Amygdala (tissue), 56 donors: Measurements from ENCODE around the gene PSMD12.
"Not testable (repeated sequence)": the region's sequence is repeated elsewhere in the genome, so short reads cannot be mapped to it uniquely, and the experiment has no call there.

Source experiments
- DNase-seq, 56 donors: peaks; one replicate each; lab custom pipeline; 2025; lab: John Stamatoyannopoulos, UW

Gene PSMD12

DNA sequence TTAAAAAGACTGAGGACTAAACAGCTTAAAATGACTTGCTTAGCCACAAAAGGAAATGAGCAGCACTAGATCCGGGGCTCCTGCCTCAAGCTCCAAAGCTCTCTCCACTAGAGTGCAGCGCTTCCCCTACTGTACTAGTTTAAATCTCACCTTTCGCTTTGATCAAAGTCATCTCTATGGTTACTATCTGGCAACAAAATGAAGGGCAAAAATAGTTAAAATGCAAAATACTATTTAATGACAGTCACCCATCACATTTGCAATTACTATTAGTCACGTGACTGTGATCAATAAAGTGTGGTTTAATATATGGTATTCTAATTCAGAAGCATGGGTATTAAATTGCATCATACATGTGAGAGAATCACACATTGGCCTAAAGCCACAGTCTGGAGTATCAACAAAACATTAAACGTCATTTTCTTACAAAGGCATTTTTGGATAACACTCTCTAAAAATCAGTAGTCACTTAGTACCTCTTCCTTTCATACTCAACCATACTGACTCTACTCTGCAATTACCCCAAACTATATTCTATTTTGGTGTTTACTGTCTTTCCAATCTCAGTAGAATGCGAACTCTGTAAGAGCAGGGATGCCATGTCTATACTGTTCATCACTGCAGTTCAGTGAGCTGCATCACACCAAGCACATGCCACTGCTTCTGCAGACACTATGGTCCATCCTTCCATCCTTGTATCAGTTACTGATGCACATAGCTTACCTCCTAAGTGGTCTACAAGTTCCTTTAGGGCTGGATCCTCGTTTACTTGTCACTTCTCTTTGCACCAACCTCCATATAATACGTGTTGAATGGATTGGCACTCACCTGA, 6.2 kb downstream of the PSMD12 start:
- no peak for DNase-seq

DNA sequence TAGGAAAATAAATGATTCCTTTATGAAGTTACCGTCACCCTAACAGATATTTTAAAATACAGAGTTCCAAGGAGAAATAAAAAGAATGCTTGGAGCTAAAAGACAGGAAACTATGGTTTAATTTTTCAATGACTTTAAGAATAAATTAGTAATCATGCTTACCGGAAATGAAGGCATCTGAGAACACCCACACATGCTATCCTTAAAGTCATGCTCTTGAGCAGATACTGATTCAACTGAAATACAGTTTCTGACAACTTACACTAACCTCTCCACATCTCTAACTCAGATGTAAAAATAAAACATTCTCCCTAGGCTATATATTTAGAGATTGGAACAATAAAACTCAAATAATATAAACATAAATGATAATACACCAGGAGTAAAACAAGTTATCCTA, 7.8 kb downstream of the PSMD12 start:
- no peak for DNase-seq

DNA sequence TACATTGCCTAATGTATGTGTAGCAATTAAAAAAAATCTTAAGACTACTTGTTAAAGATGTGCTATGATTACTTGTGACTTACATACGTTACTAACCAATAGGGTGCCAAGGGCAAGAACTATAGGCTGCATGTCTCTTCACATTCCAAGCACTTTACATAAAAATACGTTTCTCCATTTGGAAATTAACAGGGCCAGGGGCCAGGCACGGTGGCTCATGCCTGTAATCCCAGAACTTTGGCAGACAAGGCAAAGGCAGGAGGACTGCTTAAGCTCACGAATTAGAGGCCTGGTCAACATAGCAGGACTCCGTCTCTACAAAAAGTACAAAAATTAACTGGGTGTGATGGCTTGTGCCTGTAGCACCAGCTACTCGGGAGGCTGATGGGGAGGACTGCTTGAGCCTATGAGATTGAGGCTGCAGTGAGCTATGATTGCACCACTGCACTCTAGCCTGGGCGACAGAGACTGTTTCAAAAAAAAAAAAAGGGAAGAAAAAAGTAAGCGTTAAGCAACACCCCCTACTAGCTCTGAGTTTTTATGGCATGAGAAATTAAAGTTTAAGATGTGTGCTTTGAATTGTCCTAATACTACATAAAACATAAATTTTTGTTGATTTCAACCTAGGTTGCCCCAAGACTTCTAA, 12.3 kb downstream of the PSMD12 start:
- DNase-seq: no peak

DNA sequence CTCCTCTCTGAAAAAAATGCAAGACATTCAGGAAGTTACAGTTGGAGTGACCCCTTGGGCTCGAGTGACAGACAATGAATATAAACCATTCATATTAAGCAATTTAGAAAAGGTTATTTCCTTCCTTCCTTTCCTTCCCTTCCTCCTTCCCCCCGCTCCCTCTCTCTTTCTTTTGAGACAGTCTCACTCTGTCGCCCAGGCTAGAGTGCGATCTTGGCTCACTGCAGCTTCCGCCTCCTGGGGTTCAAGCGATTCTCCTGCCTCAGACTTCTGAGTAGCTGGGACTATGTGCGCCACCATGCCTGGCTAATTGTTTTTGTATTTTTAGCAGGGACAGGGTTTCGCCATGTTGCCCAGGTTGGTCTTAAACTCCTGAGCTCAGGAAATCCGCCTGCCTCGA, 13.2 kb downstream of the PSMD12 start:
- DNase-seq: no peak

DNA sequence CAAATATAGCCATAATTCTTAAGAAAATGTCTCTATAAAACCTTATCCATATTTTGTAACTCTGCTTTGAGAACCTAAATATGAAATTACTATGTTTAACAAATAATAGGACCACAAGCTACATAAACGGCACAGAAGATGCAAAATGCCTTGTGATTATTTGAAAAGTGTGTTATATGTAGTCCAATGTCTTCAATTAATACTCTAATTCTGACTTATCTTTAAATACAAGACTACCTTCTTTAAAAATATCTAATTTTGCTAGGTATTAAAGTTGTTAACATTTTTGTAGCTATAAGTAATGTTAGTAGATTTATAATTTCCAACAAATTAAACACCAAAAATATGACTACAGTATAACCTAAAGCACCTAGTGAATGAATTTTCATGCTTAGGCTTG, 17.0 kb downstream of the PSMD12 start:
- DNase-seq: no peak

DNA sequence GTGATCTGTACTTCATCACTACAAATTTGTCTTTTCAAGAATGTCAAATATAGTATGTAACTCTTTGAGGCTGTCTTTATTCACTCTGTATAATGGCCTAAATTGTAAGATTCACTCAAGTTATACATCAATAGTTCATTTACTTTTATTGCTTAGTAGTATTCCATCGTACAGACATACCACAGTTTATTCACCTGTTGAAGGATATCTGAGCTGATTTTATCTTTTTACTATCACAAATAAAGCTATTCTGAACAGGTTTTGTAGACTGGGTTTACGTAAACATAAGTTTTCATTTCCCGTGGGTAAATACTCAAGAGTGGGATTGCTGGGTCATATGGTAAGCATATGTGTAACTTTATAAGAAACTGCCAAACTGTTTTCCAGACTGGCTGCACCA, 18.6 kb downstream of the PSMD12 start:
- DNase-seq: no peak

DNA sequence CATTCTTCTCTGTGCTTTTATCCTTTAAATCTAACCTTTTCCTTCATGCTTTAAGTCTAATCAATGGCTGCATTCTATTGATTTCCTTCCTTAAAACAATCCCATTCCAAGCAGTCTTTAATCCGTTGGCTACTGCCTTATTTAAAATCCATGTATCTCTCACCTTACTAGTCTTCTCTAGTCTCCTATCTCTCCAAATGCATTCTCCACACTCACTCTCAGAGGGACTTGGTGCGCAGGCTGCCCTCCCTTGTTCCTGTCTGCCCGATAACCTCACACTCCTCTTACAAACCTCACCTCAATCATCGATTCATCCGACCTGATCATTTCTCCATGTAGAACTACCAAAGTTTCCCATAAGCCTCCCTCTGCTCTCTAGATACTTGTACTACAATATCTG, 23.1 kb downstream of the PSMD12 start:
- DNase-seq: no peak

DNA sequence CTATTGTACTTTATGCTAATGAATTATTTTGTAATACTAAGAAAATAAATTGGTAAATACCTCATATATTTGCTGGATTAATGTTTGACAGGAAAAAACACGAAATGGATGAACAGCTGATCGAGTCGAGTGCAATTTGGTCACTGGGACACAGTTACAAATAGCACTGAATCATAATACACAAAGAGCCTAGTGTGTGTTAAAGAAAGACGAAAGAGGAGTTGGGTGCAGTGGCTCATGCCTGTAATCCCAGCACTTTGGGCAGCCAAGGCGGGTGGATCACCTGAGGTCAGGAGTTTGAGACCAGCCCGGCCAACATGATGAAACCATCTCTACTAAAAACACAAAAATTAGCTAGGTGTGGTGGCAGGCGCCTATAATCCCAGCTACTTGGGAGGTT, 28.0 kb downstream of the PSMD12 start:
- DNase-seq: not testable (repeated sequence)

DNA sequence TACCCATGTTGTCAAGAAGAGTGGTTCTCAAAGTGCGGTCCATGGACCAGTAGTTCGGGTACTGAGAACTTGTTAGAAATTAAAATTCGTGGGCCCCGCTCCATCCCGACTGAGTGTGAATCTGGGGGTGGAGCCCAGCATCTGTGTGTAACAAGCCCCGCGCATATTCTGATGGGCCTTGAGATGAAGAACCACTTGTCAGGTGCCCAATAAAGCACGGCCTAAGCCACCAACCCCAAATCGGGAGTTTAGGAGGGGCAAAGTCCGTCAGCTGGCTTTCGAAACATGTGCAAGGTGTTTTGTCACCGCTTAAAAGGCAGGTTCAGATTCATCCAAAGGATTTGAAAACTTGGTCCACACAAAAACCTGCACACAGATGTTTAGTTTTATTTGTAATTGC, 29.5 kb downstream of the PSMD12 start:
- no peak for DNase-seq

DNA sequence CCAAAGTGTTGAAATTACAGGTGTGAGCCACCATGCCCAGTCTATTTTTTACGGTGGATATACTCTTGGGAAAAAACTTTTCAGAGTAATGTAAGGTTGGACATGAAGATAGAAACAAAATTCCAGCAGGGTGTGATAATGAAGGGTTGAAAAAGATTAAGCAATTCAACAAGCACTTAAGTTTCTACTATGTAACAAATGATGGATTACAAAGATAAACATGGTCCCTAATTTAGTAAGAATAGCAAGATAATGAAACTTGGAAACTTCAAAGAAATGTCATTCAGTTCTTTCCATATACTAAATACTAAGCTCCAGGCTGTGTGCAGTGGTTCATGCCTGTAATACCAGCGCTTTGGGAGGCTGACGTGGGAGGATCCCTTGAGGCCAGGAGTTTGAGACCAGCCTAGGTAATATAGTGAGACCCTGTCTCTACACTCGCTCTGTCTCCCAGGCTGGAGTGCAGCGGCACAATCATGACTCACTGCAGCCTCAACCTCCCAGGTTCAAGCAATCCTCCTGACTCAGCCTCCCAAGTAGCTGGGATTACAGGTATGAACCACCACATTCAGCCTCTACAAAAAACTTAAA, 31.0 kb downstream of the PSMD12 start:
- DNase-seq: no peak

DNA sequence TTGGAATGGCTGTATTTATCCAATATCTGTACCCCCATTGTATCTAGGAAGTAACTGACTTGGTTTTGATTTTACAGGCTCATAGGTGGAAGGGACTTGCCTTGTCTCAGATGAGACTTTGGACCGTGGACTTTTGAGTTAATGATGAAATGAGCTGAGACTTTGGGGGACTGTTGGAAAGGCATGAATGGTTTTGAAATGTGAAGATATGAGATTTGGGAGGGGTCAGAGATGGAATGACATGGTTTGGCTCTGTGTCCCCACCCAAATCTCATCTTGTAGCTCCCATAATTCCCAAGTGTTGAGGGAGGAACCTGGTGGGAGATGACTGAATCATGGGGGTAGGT, 34.2 kb downstream of the PSMD12 start:
- not testable (repeated sequence) for DNase-seq

DNA sequence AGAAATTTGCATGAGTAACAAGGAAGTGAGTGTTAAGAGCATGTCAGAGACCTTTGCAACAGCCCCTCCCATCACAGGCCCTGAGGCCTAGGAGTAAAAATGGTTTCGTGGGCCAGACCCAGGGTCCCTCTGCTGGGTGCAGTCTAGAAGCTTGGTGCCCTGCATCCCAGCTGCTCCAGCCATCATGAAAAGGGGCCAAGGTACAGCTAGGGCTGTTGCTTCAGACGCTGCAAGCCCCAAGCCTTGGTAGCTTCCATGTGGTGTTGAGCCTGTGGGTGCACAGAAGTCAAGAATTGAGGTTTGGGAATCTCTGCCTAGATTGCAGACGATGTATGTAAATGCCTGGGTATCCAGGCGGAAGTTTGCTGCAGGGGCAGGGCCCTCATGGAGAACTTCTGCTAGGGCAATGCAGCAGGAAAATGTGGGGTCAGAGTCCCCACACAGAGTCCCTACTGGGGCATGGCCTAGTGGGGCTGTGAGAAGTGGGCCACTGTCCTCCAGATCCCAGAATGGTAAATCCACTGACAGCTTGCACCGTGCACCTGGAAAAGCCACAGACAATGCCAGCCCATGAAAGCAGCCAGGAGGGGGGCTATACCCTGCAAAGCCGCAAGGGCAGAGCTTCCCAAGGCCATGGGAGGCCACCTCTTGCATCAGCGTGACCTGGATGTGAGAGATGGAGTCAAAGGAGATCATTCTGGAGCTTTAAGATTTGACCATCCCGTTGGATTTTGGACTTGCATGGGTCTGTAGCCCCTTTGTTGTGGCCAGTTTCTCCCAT, 34.8 kb downstream of the PSMD12 start:
- not testable (repeated sequence) for DNase-seq

DNA sequence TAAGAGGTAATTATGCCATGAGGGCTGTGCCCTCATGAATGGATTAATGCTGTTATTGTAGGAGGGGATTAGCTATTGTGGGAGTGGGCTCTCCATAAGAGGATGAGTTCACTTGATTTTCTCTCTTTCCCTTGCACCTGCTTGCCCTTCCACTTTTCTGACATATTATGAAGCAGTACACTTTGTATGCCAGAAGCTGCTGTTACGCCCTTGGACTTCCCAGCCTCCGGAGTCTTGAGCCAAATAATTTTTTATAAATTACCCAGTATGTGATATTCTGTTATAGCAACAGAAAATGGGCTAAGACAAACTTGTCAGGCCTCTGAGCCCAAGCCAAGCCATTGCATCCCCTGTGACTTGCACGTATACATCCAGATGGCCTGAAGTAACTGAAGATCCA, 38.4 kb downstream of the PSMD12 start:
- no peak for DNase-seq

DNA sequence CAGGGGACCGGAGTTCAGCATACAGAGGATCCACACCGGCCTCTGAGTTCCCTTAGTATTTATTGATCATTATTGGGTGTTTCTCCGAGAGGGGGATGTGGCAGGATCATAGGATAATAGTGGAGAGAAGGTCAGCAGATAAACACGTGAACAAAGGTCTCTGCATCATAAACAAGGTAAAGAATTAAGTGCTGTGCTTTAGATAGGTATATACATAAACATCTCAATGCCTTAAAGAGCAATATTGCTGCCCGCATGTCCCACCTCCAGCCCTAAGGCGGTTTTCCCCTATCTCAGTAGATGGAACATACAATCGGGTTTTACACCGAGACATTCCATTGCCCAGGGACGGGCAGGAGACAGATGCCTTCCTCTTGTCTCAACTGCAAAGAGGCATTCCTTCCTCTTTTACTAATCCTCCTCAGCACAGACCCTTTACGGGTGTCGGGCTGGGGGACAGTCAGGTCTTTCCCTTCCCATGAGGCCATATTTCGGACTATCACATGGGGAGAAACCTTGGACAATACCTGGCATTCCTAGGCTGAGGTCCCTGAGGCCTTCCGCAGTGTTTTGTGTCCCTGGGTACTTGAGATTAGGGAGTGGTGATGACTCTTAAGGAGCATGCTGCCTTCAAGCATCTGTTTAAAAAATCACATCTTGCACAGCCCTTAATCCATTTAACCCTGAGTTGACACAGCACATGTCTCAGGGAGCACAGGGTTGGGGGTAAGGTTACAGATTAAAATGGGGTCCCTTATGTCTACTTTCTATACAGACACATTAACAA, 39.2 kb downstream of the PSMD12 start:
- DNase-seq: not testable (repeated sequence)

DNA sequence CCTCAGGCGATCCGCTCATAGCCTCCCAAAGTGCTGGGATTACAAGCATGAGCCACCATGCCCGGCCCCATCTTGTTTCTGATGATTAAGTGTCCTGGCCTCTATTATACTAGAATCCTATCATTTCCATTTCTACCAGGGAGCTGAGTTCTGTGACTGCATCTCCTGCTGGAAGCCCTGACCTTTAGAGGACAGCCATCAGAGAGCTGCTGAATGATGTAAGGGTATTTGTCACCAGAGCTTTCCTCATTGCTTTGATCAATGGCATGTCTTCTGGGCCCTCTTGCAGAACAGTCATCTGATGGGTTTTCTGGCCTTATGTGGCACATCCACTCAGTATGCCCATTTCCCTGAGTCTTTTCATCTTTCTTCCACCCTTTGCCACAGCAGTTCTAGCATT, 39.9 kb downstream of the PSMD12 start:
- no peak for DNase-seq

DNA sequence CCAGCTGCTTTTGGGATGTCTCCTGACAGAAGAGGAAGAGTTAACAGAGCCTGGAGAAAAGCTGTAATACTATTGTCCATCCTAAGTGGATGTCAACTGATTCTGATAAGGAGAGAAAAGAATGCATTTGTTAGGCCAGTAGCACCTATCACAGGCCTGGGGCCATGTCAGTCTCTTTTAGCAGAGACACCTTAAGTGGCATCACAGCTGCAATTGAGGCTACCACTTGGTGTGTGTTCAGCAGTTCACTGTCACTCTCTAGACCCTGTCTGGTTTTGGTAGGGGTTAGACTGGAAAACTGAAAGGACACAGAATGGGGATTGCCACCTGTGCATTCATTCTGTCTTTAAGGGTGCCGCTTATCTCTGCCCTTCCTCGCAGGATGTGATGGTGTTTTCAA, 42.0 kb downstream of the PSMD12 start:
- no peak for DNase-seq

DNA sequence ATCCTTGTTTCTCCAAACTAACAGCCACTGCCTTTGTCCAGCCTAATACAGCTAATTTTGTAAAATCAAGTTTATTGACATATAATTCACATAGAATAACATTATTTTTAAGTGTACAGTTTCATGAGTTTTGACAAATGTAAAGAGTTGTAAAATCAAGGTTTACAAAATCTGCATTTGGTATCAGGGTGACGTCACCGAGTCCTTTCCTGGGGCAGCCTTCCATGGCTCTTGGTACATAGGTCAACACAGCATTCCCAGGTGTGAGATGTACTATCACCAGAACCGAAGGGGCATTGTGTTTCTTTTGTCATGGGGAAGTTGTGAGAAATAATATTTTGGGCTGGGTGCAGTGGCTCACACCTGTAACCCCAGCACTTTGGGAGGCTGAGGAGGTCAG, 42.9 kb downstream of the PSMD12 start:
- no peak for DNase-seq

DNA sequence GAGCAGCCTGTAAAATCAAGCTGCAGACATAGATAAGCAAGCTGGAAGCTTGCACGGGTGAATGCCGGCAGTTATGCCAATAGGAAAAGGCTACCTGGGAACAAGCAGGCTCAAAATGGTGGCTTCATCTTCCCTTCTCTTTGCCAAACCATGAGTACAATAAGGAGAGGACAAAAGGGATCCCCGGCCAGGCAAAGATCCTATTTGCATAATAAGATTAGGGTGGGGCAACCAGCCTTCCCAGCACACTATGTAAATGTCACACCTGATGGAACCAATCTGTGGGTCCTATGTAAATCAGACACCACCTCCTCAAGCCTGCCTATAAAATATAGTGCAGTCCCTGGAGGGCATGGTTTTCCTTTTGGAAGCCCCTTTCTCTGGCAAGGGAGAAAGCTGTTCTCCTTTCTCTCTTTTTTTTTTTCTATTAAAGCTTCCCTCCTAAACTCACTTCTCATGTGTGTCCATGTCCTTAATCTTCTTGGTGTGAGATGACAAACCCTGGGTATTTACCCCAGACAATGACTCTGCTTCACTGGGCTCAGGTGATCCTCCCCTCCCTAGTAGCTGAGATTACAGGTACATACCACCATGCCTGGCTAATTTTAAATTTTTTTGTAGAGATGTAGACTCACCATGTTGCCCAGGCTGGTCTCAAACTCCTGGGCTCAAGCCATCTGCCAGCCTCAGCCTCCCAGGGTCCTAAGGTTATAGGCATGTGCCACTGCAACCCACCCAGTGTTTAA, 44.2 kb downstream of the PSMD12 start:
- DNase-seq: no peak

DNA sequence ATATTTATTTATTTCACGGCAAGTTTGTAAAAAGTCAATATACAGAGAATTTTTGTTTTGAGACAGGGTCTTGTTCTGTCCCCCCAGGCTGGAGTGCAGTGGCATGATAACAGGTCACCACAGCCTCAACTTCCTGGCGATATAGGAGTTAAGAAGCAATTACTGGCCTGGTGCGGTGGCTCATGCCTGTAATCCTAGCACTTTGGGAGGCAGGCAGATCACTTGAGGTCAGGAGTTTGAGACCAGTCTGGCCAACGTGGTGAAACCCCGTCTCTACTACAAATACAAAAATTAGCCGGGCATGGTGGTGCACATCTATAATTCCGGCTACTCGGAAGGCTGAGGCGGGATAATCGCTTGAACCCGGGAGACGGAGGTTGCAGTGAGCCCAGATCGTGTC, 44.9 kb downstream of the PSMD12 start:
- not testable (repeated sequence) for DNase-seq

DNA sequence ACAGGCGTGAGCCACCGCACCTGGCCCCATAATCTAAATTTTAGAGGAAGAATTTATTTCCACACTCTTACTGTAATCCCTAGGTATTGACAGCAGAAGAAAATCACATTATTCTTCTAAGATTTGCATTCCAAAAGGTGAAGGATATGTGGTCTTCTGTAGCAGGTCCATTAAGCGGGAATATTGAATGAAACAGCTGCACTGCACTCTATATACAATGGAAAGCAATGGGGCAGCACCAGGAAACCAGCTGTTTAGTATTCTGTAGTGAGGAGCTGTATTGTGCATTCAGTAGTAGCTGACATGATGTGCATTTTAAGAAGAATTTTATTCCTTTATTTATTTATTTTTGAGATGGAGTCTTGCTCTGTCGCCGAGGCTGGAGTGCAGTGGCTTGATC, 49.6 kb downstream of the PSMD12 start:
- DNase-seq: no peak
